ENCODE results near the gene PTPRM.

PTPRM gene

DNA sequence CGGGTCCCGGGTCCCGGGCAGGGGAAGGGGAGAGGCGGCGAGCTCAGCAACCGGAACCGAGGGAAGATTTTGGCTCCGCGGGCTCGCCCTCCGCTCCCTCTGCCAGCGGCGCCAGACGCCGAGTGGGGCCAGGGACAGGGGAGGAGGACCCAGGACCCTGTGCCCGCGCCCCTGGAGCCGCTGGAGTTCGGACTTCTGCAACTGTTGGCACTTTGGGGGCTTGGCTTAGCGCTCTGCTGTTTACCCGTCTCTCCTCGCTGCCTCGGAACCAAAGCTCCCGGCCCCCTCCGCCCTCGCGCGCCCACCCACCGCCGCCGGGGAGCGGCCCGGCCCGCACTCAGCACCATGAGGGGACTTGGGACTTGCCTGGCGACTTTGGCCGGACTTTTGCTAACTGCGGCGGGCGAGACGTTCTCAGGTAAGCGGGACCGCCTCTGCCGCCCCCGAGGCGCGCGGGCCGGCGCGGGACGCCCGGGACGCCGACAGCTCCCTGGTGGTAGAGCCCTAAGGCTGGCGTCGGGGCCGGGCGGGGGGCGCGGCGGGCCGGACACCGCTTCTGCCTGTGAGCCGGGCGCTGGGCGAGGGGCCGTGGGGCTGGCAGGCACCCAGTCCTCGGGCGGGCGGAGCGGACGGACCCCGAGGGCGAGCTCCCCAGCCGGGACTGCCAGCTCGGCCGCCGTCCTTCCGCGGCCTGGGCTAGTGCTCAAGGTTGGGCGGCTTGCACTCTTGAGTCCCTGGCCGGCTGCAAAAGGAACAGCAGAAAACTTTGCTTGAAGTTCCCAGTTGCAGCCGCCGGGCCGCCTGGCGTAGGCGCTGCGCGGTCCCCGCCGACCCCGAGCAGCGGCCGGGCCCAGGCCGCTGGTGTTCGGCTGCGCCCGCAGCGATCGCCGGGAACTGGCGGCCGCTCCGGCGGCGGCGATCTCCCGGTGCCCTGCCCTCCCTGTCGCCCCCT is 634 bp downstream of the PTPRM start:
- no peak for DNase-seq (ENCODE audit: low read depth)

DNA sequence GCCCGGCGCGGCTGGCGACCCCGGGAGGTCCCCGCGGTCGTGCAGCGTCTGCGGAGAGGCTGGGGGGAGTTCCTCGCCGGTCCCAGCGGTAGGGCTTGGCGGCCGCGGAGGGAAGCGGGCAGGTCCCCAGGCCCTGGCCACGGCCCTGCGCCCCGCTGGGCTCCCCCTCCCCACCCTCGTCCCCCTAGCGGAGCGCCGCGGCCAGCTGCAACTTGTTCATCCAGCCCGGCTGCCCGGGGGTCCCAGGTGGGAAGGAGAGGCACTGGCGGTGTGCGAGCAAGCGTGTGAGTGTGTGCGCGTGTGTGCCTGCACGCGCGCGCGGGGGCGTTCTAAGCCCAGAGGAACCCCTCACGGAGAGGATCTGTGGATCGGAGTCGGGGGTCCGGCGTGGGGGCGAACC is 1.3 kb downstream of the PTPRM start:
- DNase-seq (ENCODE audit: low read depth) = no peak

DNA sequence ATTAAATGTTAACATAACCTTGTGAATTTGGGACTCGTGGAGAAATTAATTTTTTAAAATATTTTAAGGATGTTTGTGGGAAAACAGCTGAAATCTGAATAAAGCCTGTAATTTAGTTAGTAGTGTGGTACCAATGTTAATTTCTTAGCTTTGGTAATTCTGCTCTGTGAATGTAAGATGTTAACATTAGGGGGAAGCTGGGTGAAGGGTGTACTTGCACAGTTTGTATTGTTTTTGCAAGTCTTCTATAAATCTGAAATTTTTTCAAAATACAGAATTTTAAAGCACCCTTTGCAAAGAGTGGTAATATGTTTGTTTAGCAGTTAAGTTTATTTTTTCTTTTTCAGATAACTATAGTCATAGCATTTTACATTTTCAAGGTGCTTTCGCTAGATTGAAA is 4.5 kb downstream of the PTPRM start:
- DNase-seq (ENCODE audit: low read depth) = no peak

DNA sequence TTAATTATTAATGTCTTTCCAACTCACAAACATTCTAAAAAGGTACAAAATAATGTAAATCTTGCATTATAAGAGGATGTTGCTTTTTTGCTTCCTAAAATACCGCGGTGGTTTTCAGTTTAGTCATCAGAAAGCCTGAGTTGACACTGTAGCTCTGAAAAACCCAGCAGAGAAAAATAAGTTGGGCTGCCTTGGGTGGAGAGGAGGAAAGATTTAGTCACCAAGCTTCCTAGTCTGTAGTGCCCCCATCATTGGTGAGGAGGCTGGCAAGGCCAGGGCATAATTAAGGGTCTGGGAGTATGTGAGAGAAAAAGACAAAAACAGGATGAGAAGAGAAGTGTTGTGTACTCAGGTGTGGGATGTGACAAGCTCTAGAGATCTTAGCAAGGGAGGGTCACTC is 5.7 kb downstream of the PTPRM start:
- no peak for DNase-seq (ENCODE audit: low read depth)

DNA sequence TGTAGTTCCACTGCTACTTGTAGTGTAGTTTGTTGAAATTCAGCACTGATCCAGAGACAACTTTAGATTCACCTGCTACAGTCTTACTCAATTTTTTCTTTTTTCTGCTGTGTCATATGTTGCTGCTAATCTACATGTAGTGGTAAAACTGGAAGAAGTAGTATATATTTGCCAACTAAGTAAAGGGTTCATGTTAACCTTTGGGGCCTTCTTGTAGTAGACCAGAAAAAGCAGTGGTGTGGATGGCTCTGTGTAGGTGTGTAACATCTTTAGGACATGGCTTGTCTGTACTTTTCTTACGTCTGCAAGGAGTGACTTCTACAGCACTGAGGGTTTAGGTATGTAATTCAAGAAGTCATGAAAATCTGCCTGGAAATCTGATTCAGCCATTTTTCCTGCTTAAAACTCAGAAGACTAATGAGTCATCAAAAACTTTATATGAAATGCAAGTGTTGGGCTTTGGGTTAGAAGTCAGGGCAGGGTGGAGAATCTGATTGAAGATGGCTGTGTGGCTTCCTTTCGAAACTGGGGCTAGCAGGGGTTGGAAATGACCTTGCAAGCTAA is 8.4 kb downstream of the PTPRM start:
- DNase-seq (ENCODE audit: low read depth) = no peak

DNA sequence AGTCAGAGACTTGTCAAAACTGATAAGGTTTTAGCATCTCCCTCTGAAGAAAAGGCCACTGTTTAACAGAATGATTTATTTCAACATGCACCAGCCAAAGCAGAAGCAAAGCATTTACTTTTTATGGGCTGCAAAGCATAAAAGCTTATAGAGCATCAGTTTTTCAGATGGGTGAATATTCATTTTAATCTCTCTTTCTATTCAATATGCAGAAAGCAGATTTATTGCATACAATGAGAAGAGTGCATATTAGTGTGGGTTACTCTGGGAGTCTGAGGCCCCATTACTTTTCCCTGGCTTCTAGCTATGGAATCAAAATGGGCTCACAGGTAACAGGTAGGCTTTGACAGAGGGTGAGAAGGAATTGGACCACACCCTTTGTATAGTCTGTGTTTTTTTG is 9.0 kb downstream of the PTPRM start:
- no peak for DNase-seq (ENCODE audit: low read depth)

DNA sequence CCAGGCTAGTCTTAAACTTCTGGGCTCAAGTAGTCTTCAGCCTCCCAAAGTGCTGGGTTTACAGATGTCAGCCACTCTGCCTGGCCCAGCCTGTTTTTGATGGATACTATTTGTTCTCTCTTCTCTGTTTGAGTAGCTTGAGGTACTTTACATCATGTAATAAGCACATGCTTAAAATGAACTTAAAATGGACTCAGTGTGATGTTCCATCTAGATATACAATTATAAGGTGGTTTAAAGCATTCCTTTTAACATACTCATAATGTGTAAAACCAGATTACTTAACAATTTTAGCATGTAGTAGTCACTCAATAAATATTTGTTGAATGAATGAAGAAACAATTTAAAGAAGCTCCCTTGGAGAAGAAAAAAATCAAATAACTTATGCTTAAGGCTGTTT is 9.6 kb downstream of the PTPRM start:
- no peak for DNase-seq (ENCODE audit: low read depth)

DNA sequence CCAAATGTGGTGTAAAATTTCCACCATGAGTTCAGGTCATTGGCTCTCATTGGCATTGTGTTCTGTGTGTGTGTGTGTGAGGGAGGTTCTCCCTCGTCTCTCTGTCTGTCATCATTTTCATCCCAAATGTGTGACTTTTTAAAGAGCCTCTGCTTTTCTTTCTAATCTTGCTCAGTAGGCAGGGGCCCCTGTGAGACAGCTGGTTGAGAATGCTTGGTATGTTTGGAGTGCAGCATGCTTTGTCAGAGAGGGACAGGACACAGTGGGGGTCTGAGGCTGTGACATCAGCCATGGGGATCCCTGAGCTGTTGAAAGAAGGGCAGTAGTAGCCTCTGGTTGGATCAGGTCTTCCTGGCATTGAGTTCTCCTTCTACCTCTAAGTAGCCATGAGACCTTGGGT is 10.6 kb downstream of the PTPRM start:
- DNase-seq (ENCODE audit: low read depth) = no peak

DNA sequence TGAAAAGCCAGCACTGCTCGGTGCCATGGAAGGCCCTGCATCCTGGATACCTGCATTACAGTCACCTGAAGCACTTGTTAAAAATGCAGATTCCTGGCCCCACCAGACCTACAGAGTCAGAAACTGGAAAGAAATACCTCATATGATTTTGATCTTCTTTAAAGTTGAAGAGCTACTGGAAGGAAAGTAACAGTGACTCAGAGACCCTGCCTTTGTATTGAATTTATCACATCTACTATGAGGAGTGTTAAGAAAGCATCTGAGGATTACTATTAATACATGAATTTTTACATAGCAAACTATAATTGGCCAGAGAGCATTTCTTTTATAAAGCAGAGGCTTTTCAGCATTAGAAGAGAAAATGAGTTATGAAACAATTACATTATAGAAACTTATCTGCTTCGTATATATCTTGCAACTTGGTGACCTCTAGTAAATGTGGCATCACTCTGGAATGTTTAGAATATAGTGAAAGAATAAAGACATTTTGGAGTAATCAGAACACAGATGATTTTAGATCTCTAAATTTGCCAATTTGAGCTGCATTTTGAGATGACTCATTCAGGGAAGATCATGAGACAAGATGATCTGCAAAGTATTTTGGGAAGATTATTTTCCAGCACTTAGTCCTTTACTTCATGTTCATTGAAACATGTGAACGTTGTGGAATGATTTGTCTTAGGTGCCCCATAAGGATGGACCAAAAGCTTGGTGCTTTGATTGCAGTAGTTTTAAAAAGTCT is 12.2 kb downstream of the PTPRM start:
- DNase-seq (ENCODE audit: low read depth) = no peak

DNA sequence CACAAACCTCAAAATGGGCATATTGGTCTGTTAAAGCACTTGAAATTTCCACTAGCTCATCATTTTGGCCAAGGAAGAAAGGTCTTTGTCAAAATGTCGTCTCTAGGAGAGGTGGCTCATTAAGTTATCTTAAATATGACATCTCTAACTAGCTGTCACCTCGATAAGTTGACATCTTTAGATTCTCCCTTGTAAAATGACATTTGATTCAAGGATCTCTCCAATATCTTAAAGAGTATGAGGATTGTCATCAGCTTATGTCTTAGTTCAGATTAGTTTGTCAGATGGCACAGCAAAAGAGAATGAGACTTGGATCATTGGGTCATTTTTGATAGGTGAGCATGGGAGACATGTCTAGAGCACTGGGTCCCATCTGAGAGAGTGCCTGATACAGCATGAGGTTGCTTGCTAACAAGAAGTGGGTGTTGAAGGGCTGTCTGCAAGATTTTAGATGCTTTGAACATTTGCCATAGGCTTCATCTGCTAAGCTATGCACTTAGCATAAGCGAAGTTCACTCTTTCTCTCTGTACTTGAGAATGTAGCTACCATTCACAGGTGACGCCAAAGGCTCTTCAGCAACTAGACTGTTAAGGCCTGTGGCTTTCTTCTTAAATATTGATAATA is 12.9 kb downstream of the PTPRM start:
- DNase-seq (ENCODE audit: low read depth) = no peak

DNA sequence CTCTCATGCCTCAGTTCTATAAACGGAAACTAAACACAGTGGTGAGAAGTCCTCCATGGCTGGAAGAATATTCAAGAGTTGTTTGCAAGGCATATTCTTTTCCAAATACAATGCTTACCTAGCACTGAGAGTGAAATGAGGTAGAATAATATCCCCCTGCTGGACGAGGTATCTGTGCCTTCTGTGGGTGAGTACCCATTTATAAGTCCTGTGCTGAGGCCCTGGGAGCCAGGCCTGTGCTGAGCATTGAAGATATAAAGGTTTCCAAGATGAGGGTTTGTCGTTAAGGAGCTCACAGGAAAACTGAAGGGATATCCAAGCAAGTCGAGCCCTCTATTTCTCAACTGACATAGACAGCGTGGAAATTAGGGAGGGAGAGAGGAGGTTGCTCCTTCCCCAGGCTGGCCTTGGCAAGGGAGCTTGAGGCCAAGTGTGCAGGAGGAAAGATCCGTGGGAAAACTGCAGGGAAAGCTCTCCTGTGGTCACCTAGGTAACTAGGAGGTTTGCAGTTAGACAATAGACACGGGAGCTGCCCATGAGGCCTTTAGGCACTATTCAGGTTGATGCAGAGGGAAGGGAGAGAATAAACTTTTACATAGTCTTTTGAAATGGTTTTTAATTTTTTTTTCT is 17.6 kb downstream of the PTPRM start:
- DNase-seq (ENCODE audit: low read depth) = no peak

DNA sequence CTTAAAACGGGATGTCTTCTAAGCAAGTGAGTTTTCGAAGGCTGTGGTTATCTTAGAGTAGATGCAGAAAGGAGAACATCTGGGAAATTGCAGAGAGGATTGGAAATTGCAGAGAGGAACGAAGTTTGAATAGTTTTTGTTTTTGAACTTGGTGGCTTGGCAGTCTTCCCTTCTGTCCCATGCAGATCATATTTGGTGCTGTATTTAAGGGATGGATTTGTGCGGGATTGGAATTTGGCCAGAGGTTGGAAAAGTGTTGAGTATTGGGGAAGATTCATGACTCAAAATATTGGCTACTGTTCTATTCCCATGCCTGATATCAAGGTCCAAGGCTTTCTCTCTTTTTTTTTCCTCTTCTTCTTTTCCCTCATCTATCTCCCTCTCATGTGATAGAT is 18.2 kb downstream of the PTPRM start:
- DNase-seq (ENCODE audit: low read depth) = no peak

DNA sequence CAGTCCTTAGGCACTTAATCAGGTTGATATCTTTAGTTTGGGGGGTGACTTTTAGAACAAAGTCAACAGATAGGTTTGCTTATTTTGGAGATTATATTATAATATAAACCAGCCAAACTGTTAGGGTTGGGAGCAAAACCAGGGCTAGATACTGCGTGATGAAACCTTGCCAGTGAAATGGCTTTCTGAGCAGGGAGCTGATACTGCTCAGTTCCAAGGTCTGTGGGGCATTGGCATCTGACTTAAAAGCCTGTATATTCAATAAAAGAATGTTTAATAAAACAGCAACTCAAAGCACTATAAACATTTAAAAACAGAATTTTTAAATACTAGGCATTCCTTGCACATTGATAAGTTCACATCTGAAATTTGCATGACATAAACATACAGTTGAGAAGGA is 19.3 kb downstream of the PTPRM start:
- DNase-seq (ENCODE audit: low read depth) = no peak

DNA sequence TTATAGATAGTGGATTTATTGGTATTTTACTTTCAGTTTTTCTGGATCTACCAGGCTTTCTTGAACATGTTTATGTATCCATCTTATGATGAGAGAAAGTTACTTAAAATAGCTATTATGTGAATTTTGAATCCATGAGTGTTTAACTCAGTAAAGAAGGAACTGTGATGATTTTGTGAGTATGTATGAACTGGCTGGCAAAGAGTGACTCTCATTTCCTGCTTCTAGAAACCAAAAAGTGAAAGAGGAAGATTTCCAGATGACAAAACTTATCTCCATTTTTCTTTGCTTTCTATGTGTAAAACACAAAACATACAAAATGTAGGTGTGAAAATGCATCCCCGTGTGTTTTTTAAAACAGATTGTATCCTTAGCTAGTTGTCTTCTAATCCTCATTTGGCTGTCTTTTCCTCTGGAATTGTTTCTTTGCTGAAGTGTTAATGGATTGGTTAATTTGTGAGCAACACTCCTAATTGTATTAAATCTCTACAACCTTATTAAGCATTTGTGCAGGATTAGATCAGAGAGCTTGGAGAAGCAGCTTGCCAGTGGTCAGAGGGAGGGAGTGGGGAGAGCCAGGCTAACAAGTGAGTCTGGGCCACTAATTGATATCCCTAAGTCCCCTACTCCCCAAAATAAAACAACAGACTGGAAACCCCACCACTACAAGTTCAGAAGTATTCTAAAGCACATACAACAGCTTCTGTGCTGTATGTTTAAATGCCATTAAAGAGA is 23.9 kb downstream of the PTPRM start:
- DNase-seq (ENCODE audit: low read depth) = no peak

DNA sequence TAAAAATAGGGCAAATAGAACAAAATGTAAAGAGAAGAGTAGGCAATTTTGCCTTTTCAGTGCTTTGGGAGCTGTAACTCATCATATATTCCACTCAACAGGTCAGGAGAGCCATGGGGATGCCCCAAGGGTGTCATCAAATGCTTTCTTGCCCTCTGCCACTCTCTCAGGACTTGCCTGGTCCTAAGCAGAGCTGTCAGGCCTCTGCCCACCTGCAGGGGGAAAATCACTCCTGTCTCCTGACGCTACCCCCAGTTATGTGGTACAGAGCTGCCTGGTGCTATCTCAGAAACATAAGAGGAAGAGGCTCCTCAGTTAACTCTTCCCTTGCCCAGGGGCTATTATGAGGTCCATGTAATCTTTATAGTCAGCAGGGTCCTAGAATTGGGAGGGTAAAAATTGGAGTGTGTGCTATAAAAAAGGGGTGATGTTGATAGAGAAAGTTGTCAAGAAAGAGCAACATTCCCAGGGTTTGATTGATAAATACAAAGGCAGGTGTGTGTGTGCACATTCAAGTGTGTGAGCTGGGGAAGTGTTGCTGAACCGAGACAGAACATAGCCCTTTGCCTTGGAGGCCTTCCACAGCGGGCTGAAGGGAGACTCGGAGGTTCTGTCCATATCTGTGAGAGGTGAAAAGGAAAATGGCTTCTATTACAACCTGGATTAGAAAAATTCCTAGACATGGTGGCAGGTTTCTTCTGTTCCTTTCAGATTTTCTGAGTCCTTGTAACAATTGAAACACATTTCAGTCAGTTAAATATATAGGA is 25.4 kb downstream of the PTPRM start:
- no peak for DNase-seq (ENCODE audit: low read depth)

DNA sequence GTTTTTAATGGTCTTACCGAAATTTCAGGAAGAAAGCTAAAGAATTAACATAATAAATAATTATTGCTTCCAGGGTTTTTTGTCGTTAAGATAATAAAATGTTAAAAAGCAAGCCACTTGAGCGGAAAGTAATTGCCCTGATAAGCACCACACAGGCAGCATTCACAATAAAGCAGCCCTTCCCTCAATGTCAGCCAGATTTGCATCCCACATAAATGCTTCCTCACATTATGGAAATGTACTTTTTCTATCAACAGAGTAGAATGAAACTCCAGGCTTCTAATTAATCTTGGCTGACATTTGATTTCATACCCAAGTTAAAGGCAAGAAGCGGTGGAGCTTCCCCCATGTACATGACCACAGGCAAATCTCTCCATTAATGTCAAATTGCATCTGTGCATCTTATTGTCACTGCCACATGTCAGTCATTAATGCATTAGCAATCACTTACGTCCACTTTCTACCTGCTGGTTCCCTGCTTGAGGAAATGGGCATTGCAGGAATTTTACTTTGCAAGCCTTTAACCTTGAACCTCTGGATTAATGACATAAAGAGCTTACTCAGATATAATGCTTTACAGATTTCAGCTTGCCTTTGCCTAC is 26.2 kb downstream of the PTPRM start:
- no peak for DNase-seq (ENCODE audit: low read depth)

DNA sequence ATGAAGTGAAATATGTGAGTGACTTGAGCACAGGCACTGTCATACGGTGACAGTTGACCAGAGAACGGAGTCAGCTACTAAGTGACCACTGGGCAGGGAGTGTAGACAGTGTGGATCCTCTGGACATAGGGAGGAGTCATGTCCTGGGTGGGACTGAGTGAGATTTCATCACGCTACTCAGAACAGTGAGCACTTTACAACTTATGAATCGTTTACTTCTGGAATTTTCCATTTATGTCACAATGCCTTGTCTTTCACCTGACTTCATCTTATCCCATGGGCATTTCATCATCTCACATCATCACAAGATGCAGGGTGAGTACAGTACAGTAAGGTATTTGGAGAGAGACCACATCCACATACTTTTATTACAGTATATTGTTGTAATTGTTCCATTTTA is 29.0 kb downstream of the PTPRM start:
- no peak for DNase-seq (ENCODE audit: low read depth)

DNA sequence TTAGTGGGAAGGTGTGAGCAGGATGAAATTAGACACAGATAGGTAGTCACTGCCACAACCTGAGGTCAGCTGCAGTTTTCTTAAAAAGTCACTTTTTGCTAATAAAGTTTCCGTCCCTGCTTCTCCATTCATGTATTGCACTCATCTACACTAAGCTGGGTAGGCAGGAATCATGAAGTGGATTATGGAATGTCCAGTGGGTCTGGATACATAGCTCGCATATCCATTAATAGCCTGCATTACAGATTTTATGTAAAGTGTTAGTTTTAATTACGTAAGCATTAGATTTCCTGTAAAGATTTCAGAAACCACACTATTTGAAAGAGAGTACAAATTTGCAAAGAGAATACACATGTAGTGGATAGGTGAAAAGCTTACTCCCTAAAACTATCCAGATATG is 30.4 kb downstream of the PTPRM start:
- DNase-seq (ENCODE audit: low read depth) = no peak

DNA sequence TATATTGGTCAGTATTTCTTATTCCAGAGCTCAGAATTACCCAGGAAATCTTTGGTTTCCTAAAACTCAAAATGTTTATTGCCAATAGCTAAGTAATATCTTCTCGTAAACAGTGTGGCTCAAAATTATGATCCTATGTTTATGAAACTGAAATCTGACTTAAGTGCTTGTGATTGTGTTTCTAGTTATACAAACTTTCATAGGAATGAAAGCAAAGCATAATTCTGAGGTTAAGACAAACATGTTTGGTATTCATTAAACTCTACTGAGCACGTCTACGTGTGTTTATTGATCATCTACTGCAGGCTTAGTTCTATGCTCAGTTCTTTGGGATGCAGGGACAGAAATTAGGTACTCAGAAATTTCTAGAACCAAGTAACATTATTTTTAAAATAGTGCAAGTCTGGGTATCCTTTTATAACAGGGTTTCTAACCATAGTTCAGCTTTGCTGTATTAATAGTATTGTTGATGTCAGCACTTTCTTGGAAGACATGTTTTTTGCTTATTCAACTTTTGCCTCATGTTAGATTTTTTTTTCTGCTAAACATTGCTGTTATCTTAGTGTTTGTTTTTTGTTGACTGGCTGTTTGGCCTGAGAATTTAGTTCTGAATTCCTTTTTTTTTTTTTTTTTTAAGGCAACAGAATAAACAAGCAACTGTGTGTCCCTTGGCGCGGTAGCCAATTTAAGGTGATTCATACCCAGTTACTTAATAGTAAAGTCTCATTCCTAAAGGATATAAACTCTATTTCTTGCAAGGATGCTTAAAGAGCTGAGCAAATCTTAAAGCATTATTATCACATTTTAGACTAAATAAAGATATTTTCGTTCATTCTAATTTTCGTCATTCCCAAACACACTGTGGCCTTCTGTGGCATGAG is 31.3 kb downstream of the PTPRM start:
- DNase-seq (ENCODE audit: low read depth) = no peak

Measured in stimulated activated CD8-positive, alpha-beta memory T cell treated with anti-CD3 and anti-CD28 coated beads, Interleukin-7, amount 100 ng/mL, for 24 hours (primary cell).